DOHH2 (cell line): ENCODE measurements around the gene MYD88.

ENCODE experiments used
- EZH2phosphoT487 ChIP-seq: fragments of 200-600 bp; sonication (generic); IDR thresholded peaks from 2 replicates; pipeline ENCODE4 v1.6.1; 2017; ENCODE audit warnings: borderline replicate concordance, mild to moderate bottlenecking, antibody characterized with exemption, low read length, moderate library complexity, mixed read lengths
- TF ChIP-seq, protein P1 (sequence below): fragments of 200-600 bp; sonication (generic); IDR thresholded peaks from one replicate; pipeline ENCODE4 v1.5.1; 2014; ENCODE audit warnings: antibody characterized with exemption, mild to moderate bottlenecking, low read depth, low read length; ENCODE audit not compliant: poor library complexity, severe bottlenecking

DNA sequence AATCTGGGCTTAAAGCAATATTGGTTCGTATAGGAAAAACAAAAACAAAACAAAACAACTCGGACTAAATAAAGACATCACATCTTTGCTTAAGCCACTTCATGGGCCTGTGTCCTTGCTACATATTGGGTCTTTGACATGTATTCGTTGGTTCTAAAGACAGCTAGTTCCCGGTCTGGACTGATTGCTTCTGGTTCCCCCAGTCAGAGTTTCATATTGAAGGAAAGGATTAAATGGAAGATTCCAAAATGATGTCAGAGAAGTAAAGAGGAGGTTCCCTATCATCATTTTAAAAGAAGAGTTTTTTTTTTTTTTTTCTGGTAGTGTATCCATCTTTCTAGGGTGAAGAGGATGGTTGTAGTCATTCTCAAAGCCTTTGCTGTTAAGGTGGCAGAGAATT, 29.1 kb downstream of the MYD88 start:
- TF ChIP-seq, protein P1, sequence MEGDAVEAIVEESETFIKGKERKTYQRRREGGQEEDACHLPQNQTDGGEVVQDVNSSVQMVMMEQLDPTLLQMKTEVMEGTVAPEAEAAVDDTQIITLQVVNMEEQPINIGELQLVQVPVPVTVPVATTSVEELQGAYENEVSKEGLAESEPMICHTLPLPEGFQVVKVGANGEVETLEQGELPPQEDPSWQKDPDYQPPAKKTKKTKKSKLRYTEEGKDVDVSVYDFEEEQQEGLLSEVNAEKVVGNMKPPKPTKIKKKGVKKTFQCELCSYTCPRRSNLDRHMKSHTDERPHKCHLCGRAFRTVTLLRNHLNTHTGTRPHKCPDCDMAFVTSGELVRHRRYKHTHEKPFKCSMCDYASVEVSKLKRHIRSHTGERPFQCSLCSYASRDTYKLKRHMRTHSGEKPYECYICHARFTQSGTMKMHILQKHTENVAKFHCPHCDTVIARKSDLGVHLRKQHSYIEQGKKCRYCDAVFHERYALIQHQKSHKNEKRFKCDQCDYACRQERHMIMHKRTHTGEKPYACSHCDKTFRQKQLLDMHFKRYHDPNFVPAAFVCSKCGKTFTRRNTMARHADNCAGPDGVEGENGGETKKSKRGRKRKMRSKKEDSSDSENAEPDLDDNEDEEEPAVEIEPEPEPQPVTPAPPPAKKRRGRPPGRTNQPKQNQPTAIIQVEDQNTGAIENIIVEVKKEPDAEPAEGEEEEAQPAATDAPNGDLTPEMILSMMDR: no peak
- TF ChIP-seq EZH2phosphoT487: no peak
